HG02973 (cell line): ENCODE measurements around the gene NPW.
A peak's percentile ranks its signal among the peaks of the same experiment; 100 is the strongest.
"Not testable (repeated sequence)": the region's sequence is repeated elsewhere in the genome, so short reads cannot be mapped to it uniquely, and the experiment has no call there.

Experiments
- ATAC-seq: cut with Tn5 transposase; IDR thresholded peaks from one replicate; pipeline ENCODE4 v1.9.1; 2021; ENCODE audit warnings: moderate library complexity; ENCODE audit not compliant: unreplicated experiment

Gene NPW

DNA sequence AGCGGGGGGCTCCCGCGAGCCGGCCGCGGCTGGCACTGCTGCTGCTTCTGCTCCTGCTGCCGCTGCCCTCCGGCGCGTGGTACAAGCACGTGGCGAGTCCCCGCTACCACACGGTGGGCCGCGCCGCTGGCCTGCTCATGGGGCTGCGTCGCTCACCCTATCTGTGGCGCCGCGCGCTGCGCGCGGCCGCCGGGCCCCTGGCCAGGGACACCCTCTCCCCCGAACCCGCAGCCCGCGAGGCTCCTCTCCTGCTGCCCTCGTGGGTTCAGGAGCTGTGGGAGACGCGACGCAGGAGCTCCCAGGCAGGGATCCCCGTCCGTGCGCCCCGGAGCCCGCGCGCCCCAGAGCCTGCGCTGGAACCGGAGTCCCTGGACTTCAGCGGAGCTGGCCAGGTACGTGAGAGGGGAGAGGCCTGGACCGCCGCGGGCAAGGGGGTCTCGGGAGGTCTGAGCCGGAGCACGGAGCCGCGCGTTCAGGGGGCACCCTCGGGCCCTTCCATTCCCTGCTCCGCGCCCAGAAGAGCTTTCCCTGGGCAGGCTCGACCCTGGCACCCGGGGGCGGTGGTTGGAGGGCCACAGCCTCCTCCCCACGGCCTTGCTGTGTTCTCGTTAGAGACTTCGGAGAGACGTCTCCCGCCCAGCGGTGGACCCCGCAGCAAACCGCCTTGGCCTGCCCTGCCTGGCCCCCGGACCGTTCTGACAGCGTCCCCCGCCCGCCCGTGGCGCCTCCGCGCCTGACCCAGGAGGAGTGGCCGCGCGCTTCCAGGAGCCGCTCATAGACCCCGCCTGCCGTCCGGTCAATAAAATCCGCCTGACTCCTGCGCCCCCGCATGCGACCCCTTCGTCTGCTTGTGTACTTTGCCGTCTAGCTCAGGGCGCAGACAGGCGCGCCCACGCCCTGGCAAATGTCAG lies 591 bp downstream of the NPW start:
- ATAC-seq = no peak

GRCh38 chr16:2022723-2023091 lies 3.1 kb downstream of the NPW start:
- no peak for ATAC-seq

DNA sequence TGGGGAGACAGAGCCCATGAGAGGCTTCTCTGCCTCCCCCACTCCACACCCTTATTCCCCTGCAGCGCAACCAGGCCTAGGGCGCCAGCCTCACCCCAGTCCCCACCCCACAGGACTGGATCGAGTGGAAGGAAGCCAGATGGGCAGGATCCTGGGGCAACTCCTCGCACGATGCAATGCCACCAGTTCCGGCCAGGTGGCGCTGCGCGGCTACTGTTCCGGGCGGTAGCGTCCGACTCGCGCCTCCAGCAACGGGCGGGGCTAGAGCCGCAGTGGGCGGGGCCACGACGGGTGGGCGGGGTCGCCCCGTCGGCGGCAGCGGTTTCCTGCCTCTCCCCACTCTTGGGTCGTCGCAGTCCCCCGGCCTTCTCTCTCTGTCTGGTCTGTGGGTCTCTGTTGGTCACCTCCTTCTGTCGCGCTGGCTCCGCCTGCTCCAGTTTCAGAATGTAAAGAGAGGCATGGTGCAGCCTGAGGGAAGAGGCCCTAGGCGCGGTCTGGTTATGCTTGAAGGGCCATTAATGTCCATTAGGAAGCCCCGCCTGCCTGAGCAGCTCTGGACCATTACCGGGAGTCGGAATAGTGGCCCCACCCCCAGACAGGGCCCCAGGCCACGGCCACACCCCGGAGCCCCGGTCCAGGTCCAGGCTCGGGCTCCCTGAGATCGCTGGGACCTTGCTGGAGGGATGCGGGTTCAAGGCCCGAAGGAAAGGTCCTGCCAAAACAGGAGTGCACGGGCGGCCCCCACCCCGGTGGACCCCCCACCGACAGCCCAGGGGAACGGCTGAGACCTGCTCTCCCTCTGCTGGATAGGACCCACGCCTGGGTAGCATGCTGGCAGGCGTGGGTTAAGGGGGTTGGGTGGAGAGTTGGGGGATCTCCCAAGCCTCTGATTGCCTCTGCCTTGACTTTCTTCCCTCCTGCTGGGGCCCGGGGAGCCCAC lies 3.8 kb downstream of the NPW start:
- peak; percentile 59 for ATAC-seq

GRCh38 chr16:2024032-2024420 lies 4.4 kb downstream of the NPW start:
- ATAC-seq = no peak

- ATAC-seq = no peak
Measured at GRCh38 chr16:2025251-2025650, 5.7 kb downstream of the NPW start.

DNA sequence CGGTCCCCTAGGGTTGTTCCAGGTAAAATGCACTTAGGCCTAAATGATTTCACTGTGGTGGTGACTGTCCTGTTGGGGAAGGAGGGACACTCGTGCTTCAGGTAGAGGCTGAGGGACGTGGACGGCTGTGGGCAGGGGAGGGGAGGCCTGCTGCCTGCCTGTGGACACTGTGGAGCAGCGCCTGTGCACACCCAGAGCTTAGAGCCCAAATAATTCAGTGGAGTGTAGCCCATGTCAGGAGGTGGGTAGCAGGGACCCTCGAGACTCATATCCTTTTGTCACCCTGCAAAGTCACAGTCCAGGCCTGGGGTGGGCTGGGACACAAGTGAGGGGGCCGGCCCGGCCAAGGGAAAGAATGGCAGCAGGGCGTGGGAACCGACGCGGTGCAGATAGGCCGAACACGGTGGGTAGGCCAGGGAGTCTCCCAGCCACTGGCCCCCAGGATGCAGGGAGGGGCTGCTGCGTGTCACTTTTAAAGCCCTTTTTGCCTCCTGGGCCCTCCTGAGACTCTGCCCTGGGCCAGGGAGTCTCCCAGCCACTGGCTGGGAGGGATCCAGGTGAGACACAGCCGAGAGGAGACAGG lies 6.4 kb downstream of the NPW start:
- no peak for ATAC-seq

DNA sequence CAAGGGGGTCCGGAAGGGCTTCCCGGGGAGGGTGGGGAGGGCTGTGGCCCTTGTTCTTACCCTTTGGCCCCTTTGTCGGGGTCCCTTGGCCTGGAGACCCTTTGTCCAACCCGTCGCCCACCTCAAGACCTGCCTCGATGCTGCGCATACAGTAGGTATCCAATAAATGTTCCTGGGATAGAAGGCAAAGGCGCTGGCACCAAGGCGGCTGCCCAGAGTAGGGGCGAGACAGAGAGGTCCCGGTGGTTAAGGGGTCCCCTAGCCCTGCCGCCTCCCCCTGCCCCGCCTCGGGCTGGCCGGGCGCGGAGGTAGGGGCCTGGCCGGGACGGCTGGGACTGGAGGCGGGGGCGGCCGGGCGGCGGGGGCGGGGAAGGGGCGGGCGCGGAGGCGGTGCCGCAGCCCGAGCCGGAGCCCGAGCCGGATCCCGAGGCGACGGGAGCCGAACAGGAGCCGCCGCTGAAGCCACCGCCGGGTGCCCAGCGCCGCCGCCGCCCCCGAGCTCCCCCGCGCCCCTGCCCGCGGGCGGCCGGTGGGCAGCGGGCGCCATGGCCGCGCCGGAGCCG lies 7.0 kb downstream of the NPW start, which contains the start of gene NHERF2:
NHERF2 (plus strand) TSS at position 442 of the 563 bp plus-strand sequence; CDS start at position 546, 104 bp downstream.
- ATAC-seq = no peak

DNA sequence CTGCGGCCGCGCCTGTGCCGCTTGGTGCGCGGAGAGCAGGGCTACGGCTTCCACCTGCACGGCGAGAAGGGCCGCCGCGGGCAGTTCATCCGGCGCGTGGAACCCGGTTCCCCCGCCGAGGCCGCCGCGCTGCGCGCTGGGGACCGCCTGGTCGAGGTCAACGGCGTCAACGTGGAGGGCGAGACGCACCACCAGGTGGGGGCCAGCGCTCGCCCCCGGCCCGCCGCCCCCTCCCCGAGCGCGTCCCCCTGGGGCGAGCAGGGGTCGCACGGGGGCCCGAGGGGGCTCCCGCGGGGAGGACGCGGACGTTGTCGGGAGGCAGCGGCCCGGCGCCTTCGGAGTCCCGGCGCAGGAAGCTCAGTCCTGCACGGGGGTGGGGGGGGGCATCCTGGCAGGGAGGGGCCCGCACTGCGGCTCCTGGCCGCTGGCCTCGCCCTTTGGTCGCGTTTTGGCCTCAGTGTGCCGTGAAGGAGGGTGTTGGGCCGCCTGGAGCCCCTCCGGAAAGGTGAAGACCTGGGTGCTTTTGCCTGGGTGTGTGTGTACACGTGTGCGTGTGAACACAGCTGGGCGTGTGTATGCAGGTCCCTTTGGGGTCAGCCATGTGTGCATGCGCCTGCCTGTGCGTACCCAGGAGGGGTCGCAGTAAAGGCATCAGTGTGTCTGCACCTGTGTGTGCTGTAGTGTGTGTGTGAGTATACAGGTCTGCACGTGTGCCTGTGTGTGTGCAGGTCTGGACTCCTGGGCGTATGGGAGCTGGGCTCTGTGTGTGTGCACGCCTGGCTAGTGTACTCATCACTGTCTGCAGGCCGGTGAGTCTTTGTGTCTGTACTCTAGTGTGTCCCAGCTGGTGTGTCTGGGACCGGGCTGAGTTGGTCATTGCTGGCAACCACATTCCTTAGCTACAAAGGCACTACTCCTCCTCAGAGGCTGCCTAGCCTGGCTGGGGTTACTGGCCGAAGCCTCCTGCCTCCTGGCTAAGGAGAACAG lies 7.7 kb downstream of the NPW start:
- ATAC-seq = no peak

DNA sequence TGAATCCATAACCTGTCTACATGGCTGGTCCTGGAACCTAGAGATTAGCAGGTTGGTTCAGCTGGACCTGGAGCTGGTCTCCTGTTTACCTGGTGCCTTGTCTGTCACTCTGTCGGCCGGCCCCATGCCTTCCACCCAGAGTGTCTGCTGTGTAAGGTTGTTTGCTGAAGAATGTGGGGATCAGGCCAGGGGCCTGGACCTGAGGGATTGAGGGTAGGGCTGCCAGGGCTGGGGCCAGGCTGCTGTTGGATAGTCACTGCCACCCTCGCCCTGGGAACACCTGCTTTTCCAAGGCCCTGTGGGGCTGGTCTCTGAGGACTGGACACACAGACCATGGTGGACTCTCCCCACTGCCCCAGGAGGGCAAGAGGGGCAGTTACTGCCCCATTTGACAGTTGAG lies 8.6 kb downstream of the NPW start:
- no peak for ATAC-seq

- no peak for ATAC-seq
Measured at GRCh38 chr16:2028620-2029220, 9.1 kb downstream of the NPW start.

DNA sequence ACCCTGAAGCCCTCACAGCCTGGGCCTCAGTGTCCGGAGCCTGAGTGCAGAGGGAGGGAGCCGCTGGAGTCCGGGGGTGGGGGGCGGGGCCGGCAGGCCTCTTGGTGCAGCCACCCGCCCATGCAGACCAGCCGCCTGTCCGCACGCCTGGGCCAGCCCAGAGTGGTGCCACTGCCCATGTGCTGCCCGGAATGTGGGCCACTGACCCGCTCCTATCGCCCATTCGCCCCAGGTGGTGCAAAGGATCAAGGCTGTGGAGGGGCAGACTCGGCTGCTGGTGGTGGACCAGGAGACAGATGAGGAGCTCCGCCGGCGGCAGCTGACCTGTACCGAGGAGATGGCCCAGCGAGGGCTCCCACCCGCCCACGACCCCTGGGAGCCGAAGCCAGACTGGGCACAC lies 9.8 kb downstream of the NPW start:
- no peak for ATAC-seq

DNA sequence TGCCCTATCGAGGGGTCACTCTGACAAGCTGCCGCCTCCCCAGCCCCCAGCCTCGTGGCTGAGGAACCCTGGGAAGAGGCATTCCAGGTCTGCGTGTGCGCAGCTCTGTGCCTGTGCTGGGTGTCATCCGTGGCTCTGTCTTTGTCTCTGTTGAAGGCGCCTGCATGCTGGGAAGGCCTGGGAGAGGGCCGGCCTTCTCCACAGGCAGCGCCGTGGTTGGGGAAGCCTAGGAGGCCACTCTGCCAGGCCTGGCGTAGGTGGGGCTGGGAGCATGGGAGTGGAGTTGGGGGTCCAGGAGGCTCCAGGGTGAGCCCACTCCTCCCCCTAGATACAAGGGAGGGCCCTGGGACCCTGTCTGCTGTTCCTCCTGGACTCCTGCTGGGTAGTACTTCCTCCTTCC lies 10.5 kb downstream of the NPW start:
- no peak for ATAC-seq

GRCh38 chr16:2031081-2031577 lies 11.5 kb downstream of the NPW start:
- ATAC-seq = no peak

- no peak for ATAC-seq
Measured at GRCh38 chr16:2032285-2033056, 12.9 kb downstream of the NPW start.

DNA sequence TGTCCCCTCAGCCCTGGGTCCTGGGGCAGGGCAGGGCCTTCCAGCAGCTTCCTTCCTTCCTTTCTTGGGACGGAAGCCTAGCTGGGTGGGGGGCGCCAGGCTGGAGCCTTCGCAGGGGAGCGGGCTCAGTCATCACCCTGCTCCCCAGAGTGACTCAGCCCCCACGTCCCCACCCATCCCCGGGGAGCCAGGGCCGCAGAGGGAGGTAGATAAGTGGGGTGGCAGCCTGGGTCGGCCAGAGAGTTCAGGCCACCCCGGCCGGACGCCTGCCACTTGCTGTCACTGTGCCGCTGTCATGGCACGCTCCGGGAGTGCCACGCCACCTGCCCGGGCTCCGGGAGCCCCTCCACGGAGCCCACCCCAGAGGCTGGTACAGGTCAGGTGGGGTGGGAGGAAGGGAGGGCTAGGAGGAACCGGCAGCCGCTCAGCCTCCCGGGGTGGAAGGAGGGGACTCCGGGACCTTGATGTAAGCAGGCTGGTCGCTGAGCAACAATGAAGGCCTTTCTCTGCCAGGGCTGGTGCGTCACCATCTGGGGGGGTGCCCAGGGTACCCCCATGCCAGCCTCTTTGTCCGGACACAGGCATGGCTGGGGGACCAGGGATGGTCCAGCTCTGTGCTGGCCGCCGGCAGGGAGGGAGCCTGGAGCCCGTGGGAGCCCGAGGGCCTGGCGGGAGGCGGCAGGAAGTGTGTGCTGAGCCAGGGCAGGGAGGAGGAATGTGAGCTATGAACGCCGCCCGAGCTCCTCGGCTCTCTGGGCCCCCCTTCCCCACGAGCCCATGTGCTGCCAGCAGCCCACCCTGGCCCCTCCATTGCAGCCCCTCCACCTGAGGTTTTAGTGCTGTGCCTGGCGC lies 13.7 kb downstream of the NPW start:
- no peak for ATAC-seq

GRCh38 chr16:2033909-2034695 lies 14.5 kb downstream of the NPW start:
- ATAC-seq = not testable (repeated sequence)
